HepG2 (cell line): ENCODE data around the gene MAN1C1. TPM values are rescaled to one million over a fixed set of nuclear protein-coding genes. Genes with fewer than 3 reads are reported as not detected.

Experiments used
- BHLHE40 ChIP-seq: IDR thresholded peaks from 2 replicates; pipeline ENCODE4 v1.6.1; 2011; ENCODE audit warnings: low read length, improper control_type of control experiment
- CHD4 ChIP-seq: fragments of 200-600 bp; sonication (generic); IDR thresholded peaks from 2 replicates; pipeline ENCODE4 v1.7.0; 2017; ENCODE audit warnings: mild to moderate bottlenecking, low read length, borderline replicate concordance
- CREB1 ChIP-seq, 2 experiments: fragments of 450-650 bp in 1 of 2; IDR thresholded peaks; 2 replicates each; pipeline ENCODE4 v1.6.1; 2016 to 2017; ENCODE audit warnings: control low read depth in 1 of 2, mild to moderate bottlenecking in 1 of 2, missing compliant biosample characterization in 1 of 2, missing genetic modification characterization in 1 of 2
- HNRNPH1 ChIP-seq: fragments of 200-400 bp; formaldehyde crosslinking; optimal IDR thresholded peaks from 2 replicates; pipeline ENCODE3; 2017; ENCODE audit warnings: mild to moderate bottlenecking, low read depth, low read length
- KDM1A ChIP-seq: IDR thresholded peaks from 2 replicates; pipeline ENCODE4 v1.6.1; 2016; ENCODE audit warnings: missing compliant biosample characterization
- NFKBIZ ChIP-seq: IDR thresholded peaks from 2 replicates; pipeline ENCODE4 v1.6.1; 2018; ENCODE audit warnings: missing genetic modification reagents, missing compliant biosample characterization
- SMAD3 ChIP-seq: sonication (generic); formaldehyde crosslinking; IDR thresholded peaks from 2 replicates; pipeline ENCODE4 v1.4.0; 2020; ENCODE audit warnings: missing genetic modification reagents
- STAG1 ChIP-seq: sonication (generic); formaldehyde crosslinking; IDR thresholded peaks from 2 replicates; pipeline ENCODE4 v1.4.0; 2020; ENCODE audit warnings: missing genetic modification reagents
- XBP1 ChIP-seq: sonication (generic); formaldehyde crosslinking; IDR thresholded peaks from 2 replicates; pipeline ENCODE4 v1.5.0; 2020; ENCODE audit warnings: missing genetic modification reagents
- ZNF33A ChIP-seq: sonication (generic); formaldehyde crosslinking; IDR thresholded peaks from 2 replicates; pipeline ENCODE4 v1.5.1; 2020; ENCODE audit warnings: missing genetic modification reagents, mild to moderate bottlenecking, moderate library complexity, borderline replicate concordance
- ZNF350 ChIP-seq: sonication (generic); formaldehyde crosslinking; IDR thresholded peaks from 2 replicates; pipeline ENCODE4 v1.4.0; 2020; ENCODE audit warnings: mild to moderate bottlenecking, low read depth, missing genetic modification reagents, borderline replicate concordance
- ZNF430 ChIP-seq: sonication (generic); formaldehyde crosslinking; IDR thresholded peaks from 2 replicates; pipeline ENCODE4 v1.9.0; 2021; ENCODE audit warnings: mild to moderate bottlenecking, missing genetic modification reagents
- polyA plus RNA-seq, 8 experiments: library from polyadenylated mRNA; depleted of rRNA in 3 of 8; stranded (reverse) in 7 of 8; unstranded in 1 of 8; fragments of >200 nt; fragmentation: Illumina TruSeq in 4 of 8; extraction: Trizol in 4 of 8; gene quantifications; 2 replicates each; pipeline versions ENCODE4 v1.2.1 to v1.2.3, GENCODE V29; 2011 to 2016; ENCODE audit warnings: low read depth in 4 of 8, missing spikeins in 1 of 8, mixed read lengths in 1 of 8; ENCODE audit not compliant: insufficient read depth in 1 of 8
- total RNA-seq, 5 experiments: library from RNA; depleted of rRNA; stranded (reverse); fragments of >200 nt; fragmentation: Illumina TruSeq; extraction: Trizol; gene quantifications; 2 replicates each; pipeline ENCODE4 v1.2.3, GENCODE V29; 2016; ENCODE audit warnings: low read depth in 1 of 5
- TF ChIP-seq, protein P1 (sequence below): sonication (generic); formaldehyde crosslinking; IDR thresholded peaks from 2 replicates; pipeline ENCODE4 v1.8.0; 2022; ENCODE audit warnings: mild to moderate bottlenecking, missing genetic modification reagents, moderate library complexity
- TF ChIP-seq, protein P2 (sequence below): sonication (generic); formaldehyde crosslinking; IDR thresholded peaks from 2 replicates; pipeline ENCODE4 v1.4.0; 2020; ENCODE audit warnings: missing genetic modification reagents
- TF ChIP-seq, protein P3 (sequence below): sonication (generic); formaldehyde crosslinking; IDR thresholded peaks from 2 replicates; pipeline ENCODE4 v1.9.0; 2021; ENCODE audit warnings: missing genetic modification reagents, mild to moderate bottlenecking, borderline replicate concordance
- TF ChIP-seq, protein P4 (sequence below): sonication (generic); IDR thresholded peaks from 2 replicates; pipeline ENCODE4 v1.6.1; 2016; ENCODE audit warnings: low read depth, borderline replicate concordance
- TF ChIP-seq, protein P5 (sequence below): sonication (generic); formaldehyde crosslinking; IDR thresholded peaks from 2 replicates; pipeline ENCODE4 v1.5.0; 2020; ENCODE audit warnings: missing genetic modification reagents, mild to moderate bottlenecking, borderline replicate concordance
- TF ChIP-seq, protein P6 (sequence below): sonication (generic); formaldehyde crosslinking; IDR thresholded peaks from 2 replicates; pipeline ENCODE4 v1.8.1; 2023; ENCODE audit warnings: mild to moderate bottlenecking, inconsistent platforms, moderate library complexity, missing genetic modification reagents, borderline replicate concordance

Gene MAN1C1
- total and polyA plus RNA-seq, 2 of the 13 experiments (the other 11 are each of a cell fraction or from before 2014, with no cell fraction given) = 0.18 to 0.49 TPM

DNA sequence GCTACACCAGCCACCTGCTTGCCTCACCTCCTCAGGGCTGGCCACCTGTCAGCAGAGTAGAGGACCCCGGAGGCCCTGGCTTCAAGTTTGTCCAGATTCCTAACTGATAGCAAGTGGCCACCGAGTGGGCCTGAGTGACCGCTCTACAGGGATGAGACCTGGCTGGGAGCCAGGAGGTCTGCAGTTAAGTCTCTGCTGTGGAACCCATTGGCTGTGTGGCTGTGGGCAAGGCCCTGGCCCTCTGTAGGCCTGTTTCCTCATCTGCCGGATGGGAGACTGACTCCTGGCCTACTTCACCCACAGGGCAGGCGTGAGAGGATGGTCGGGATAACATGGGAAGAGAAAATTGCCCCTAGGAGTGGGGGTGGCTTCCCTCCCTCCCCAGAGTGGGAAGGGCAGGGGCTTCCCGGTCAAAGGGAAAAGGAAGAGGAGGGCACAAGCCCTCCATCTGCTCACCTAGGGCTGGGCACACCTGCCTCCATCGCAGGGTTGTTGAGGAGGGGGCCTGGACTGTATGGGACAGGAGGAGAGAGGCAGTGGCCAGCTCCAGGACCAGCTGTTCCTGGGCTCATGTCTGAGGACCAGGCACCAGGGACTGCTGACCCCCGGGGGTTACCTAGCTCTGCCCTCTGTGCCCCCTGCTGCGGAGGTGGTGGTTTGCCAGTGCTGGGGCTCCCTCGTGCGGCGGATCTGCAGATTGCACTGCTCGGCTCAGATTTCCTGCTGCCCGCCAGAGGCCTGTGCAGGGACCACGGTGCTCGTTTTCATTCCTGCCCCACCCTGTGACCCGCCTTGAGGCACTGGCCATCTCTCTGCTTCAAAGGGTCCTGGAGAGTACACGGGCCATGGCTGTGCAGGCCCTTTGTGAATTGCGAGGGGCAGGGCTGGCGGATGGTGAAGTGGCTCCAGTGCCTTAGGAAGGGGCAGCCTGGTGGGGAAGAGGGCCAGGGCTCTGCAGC, 194.0 kb downstream of the MAN1C1 start (continued):
- TF ChIP-seq, protein P1, sequence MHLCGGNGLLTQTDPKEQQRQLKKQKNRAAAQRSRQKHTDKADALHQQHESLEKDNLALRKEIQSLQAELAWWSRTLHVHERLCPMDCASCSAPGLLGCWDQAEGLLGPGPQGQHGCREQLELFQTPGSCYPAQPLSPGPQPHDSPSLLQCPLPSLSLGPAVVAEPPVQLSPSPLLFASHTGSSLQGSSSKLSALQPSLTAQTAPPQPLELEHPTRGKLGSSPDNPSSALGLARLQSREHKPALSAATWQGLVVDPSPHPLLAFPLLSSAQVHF (CRISPR knock-in tag) = no peak
- TF ChIP-seq BHLHE40 (no peak), NFKBIZ (CRISPR knock-in tag) (0 out of 2 replicates have a peak, but pooled peaks have one; percentile 36), SMAD3 (CRISPR knock-in tag) (no peak), KDM1A (CRISPR knock-in tag) (no peak), HNRNPH1 (no peak), ZNF430 (CRISPR knock-in tag) (no peak), XBP1 (CRISPR knock-in tag) (no peak), ZNF33A (CRISPR knock-in tag) (no peak), CHD4 (no peak), STAG1 (CRISPR knock-in tag) (peak; percentile 94), ZNF350 (CRISPR knock-in tag) (no peak; the same call in 1 of the 2 replicates), CREB1 (IDR thresholded peaks at IDR 0.05) (no peak), CREB1 (CRISPR knock-in tag; IDR thresholded peaks at IDR 0.05) (no peak)
- TF ChIP-seq, protein P2, sequence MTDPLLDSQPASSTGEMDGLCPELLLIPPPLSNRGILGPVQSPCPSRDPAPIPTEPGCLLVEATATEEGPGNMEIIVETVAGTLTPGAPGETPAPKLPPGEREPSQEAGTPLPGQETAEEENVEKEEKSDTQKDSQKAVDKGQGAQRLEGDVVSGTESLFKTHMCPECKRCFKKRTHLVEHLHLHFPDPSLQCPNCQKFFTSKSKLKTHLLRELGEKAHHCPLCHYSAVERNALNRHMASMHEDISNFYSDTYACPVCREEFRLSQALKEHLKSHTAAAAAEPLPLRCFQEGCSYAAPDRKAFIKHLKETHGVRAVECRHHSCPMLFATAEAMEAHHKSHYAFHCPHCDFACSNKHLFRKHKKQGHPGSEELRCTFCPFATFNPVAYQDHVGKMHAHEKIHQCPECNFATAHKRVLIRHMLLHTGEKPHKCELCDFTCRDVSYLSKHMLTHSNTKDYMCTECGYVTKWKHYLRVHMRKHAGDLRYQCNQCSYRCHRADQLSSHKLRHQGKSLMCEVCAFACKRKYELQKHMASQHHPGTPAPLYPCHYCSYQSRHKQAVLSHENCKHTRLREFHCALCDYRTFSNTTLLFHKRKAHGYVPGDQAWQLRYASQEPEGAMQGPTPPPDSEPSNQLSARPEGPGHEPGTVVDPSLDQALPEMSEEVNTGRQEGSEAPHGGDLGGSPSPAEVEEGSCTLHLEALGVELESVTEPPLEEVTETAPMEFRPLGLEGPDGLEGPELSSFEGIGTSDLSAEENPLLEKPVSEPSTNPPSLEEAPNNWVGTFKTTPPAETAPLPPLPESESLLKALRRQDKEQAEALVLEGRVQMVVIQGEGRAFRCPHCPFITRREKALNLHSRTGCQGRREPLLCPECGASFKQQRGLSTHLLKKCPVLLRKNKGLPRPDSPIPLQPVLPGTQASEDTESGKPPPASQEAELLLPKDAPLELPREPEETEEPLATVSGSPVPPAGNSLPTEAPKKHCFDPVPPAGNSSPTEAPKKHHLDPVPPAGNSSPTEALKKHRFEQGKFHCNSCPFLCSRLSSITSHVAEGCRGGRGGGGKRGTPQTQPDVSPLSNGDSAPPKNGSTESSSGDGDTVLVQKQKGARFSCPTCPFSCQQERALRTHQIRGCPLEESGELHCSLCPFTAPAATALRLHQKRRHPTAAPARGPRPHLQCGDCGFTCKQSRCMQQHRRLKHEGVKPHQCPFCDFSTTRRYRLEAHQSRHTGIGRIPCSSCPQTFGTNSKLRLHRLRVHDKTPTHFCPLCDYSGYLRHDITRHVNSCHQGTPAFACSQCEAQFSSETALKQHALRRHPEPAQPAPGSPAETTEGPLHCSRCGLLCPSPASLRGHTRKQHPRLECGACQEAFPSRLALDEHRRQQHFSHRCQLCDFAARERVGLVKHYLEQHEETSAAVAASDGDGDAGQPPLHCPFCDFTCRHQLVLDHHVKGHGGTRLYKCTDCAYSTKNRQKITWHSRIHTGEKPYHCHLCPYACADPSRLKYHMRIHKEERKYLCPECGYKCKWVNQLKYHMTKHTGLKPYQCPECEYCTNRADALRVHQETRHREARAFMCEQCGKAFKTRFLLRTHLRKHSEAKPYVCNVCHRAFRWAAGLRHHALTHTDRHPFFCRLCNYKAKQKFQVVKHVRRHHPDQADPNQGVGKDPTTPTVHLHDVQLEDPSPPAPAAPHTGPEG (CRISPR knock-in tag) = no peak
- TF ChIP-seq, protein P3, sequence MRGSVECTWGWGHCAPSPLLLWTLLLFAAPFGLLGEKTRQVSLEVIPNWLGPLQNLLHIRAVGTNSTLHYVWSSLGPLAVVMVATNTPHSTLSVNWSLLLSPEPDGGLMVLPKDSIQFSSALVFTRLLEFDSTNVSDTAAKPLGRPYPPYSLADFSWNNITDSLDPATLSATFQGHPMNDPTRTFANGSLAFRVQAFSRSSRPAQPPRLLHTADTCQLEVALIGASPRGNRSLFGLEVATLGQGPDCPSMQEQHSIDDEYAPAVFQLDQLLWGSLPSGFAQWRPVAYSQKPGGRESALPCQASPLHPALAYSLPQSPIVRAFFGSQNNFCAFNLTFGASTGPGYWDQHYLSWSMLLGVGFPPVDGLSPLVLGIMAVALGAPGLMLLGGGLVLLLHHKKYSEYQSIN = no peak
- TF ChIP-seq, protein P4, sequence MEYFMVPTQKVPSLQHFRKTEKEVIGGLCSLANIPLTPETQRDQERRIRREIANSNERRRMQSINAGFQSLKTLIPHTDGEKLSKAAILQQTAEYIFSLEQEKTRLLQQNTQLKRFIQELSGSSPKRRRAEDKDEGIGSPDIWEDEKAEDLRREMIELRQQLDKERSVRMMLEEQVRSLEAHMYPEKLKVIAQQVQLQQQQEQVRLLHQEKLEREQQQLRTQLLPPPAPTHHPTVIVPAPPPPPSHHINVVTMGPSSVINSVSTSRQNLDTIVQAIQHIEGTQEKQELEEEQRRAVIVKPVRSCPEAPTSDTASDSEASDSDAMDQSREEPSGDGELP = no peak
- TF ChIP-seq, protein P5, sequence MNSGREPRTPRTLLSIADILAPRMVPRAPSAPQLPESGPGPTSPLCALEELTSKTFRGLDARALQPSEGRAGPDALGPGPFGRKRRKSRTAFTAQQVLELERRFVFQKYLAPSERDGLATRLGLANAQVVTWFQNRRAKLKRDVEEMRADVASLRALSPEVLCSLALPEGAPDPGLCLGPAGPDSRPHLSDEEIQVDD (CRISPR knock-in tag) = no peak
- TF ChIP-seq, protein P6, sequence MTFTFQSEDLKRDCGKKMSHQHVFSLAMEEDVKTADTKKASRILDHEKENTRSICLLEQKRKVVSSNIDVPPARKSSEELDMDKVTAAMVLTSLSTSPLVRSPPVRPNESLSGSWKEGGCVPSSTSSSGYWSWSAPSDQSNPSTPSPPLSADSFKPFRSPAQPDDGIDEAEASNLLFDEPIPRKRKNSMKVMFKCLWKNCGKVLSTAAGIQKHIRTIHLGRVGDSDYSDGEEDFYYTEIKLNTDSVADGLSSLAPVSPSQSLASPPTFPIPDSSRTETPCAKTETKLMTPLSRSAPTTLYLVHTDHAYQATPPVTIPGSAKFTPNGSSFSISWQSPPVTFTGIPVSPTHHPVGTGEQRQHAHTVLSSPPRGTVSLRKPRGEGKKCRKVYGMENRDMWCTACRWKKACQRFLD (CRISPR knock-in tag) = no peak
